ENCODE data around the gene TMEM250.

- TF ChIP-seq POLR2A (IDR thresholded peaks at IDR 0.05; ENCODE audit: low read depth, low read length) (no peak), POLR2AphosphoS5 (IDR thresholded peaks at IDR 0.05; ENCODE audit: low read depth, low read length) (no peak)
Observed at GRCh38 chr9:136099542-136099941, 19.1 kb downstream of the TMEM250 start.

All from GM12892 (cell line).